ENCODE measurements around the gene CLK3.

GRCh38 chr15:74630284-74631086 is 14.8 kb downstream of the CLK3 start:
- TF ChIP-seq CTCF (conservative IDR thresholded peaks at IDR 0.05; ENCODE audit: low read depth, low read length), result no peak
- no peak for TF ChIP-seq EZH2phosphoT487 (IDR thresholded peaks at IDR 0.05; ENCODE audit: borderline replicate concordance, low read length)
